Gastroesophageal sphincter (tissue), 3 donors: ENCODE measurements around the gene SERP2.

Experiments
- CTCF ChIP-seq, 4 experiments: fragments of 200-600 bp in 2 of 4; fragments of 450-650 bp in 2 of 4; sonication (generic) in 1 of 4; IDR thresholded peaks; one replicate each; pipeline ENCODE4 v1.5.1; 2017 to 2019; ENCODE audit warnings: antibody characterized with exemption in 4 of 4, mild to moderate bottlenecking in 2 of 4, moderate library complexity in 2 of 4
- POLR2A ChIP-seq, 2 donors: fragments of 450-650 bp; IDR thresholded peaks; one replicate each; pipeline ENCODE4 v1.6.1; 2017; ENCODE audit warnings: antibody characterized with exemption in 2 of 2, mild to moderate bottlenecking in 2 of 2, moderate library complexity in 1 of 2
- POLR2AphosphoS5 ChIP-seq: sonication (generic); formaldehyde crosslinking; IDR thresholded peaks from one replicate; pipeline ENCODE4 v1.6.1; 2017; ENCODE audit warnings: antibody characterized with exemption

DNA sequence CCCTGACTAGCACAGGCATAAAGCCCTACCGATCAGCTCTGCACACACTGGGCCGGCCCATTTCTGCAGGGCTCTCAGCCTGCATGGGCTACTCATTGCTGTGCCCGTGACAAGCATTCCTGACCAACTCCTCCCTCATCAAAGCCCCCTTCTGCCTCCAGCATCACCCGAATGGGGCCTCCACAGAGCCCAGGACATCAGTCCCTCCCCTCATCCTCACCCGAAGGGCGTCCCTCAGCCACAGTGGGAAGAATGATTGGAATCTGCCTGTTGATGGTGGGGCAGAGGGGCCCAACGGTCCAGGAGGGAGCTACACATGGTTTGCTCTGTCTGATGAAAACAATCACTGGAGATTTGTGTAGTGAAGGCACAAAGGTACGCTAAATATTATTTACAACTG, 43.8 kb downstream of the SERP2 start:
- no peak for TF ChIP-seq CTCF (IDR thresholded peaks at IDR 0.05)
- TF ChIP-seq POLR2AphosphoS5 = no peak
- no peak for TF ChIP-seq POLR2A (IDR thresholded peaks at IDR 0.05)
